HG02588 (cell line): ENCODE data around the gene OMP.
"Not testable (repeated sequence)": the region's sequence is repeated elsewhere in the genome, so short reads cannot be mapped to it uniquely, and the experiment has no call there.

Experiments used
- ATAC-seq: cut with Tn5 transposase; IDR thresholded peaks from one replicate; pipeline ENCODE4 v1.9.1; 2021; ENCODE audit warnings: mild to moderate bottlenecking, moderate library complexity; ENCODE audit not compliant: unreplicated experiment

OMP gene, protein sequence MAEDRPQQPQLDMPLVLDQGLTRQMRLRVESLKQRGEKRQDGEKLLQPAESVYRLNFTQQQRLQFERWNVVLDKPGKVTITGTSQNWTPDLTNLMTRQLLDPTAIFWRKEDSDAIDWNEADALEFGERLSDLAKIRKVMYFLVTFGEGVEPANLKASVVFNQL

DNA sequence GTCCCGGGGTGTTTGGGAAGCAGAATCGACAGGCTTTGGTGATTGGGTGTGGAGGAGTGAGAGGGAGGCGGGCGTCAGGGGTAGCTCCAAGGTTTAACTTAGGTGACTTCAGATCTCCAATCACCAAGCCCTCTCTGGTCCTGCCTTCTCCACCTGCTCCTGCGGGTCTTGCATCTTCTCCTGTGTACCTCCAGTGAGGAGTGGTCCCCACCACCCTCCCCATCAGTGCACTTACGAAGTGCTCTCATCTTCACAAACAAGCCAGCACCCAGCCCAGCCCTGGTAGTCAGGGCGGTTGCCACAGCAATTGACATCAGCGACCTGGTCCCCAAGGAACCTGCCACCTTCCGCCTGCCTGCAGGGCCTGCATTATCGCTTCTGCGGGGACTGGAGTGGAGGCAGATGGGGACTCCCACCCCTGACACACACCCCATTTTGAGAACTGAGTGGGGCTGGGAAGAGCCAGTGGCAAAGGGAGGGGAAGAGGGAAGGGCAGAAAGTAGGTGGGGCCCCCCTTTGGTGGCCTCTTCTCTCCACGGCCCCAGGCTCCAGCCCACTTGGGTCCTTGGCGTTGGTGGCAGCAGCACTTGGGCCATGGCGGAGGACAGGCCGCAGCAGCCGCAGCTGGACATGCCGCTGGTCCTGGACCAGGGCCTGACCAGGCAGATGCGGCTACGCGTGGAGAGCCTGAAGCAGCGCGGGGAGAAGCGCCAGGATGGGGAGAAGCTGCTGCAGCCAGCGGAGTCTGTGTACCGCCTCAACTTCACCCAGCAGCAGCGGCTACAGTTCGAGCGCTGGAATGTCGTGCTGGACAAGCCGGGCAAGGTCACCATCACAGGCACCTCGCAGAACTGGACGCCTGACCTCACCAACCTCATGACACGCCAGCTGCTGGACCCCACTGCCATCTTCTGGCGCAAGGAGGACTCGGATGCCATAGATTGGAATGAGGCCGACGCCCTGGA, at the start of gene OMP:
OMP (plus strand) TSS at position 595 of the 965 bp plus-strand sequence; CDS start at position 595, 0 bp downstream.
- ATAC-seq = no peak

DNA sequence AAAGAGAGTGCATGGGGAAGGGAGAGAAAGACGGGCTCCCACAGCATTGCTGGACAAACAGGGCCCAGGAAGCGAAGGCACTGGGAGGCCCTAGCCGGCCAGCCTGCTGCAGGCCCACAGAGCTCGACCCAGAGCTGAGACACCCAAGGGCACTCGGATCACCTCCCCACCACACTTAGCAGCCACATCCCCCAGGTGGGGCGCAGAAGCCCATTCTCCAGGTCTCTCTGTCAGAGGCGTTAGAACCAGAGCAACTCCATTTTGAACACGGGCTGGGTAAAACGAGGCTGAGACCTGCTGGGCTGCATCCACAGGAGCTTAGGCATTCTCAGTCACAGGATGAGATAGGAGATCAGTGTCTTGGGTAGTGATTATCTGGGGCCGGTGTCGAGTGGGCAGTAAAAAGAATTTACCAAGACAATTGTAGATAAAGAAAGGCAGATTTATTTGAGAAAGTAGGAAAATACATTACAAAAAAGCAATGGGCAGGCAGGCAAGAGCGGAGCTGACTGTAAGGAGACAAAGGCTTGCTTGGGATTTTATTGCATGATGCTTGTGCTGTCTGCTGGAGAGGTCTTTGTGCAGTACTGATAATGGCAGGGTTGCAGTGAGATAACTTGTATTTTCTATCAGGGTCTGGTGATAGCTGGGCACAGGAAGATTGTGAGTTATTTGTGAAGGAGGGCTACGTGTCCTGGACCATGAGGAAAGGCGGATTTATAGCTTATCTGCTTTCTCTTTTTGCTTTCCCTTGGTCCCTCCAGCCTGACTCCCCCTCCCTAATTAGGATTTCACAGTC, 49.2 kb upstream of the OMP start:
- ATAC-seq = no peak

DNA sequence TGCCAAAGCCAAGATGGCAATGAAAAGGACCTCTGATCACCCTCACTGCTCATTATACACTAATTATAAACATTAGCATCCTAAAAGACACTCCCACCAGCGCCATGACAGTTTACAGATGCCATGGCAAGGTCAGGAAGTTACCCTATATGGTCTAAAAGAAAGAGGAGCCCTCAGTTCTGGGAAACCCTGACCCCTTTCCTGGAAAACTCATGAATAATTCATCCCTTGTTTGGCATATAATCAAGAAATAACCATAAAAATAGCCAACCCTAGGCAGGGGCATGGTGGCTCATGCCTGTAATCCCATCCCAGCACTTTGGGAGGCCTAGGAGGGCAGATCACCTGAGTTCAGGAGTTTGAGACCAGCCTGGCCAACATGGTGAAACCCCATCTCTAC, 48.6 kb upstream of the OMP start:
- ATAC-seq = no peak

DNA sequence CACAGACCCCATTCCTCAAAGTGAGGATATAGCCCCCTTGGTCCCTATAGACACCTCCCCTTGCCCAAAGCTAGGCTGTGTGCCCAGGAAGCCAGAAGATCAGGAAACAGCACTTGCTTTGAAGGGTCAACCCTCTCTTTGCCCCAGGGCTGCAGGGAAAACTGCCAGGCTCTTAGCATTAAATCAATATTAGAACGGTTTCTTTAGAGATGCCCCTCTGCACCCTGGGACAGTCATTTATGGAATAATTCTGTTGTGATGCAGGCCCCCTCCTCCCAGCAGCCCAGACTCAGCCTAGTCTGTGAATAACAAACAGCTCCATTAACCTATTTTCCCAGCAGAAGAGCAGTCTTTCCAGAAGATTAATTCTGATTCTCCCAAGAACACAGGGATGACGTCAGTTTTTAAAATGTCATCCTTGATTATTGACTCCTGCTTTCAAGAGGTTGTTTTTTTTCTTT, 47.5 kb upstream of the OMP start:
- ATAC-seq = no peak

DNA sequence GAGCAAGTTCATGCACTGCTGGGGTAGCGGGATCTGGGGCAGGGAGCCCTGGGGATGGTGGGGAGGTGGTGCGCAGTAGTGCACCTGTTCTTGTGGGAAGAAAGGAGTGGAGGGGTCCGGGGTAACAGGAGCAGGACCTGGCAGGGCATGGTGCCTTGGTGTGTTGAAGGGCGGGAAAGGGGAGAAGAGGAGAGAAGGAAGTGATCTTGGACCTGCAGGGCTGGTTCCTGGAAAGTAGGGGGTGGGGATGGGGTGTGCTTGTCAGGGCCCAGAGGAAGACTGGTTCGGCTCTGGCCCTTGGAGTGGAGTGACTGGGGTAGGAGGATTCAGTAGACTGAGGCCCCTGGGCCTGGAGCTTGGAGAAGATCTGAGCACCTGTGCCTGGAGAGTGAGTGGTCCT, 46.7 kb upstream of the OMP start:
- ATAC-seq = no peak

DNA sequence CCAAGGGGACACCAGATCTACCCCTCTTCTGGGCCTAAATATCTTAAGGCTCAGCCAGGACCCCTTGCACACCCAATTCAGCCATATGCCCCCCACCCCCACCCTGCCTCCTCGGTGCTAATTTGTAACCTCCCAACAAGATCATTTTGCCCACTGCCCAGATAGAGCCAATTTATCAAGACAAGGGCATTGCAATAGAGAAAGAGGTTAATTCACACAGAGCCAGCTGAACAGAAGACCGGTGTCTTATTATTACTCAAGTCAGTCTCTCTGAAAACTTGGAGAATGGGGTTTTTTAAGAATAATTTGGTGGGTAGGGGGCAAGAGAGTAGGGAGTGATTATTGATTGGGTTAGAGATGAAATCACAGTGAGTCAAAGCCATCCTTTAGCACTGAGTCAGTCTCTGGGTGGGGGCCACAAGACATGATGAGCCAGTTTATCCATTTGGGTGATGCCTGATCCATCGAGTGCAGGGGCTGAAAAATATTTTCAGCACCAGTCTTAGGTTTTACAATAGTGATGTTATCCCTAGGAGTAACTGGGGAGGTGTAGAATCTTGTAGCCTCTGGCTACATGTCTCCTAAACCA, 45.7 kb upstream of the OMP start:
- ATAC-seq = no peak

DNA sequence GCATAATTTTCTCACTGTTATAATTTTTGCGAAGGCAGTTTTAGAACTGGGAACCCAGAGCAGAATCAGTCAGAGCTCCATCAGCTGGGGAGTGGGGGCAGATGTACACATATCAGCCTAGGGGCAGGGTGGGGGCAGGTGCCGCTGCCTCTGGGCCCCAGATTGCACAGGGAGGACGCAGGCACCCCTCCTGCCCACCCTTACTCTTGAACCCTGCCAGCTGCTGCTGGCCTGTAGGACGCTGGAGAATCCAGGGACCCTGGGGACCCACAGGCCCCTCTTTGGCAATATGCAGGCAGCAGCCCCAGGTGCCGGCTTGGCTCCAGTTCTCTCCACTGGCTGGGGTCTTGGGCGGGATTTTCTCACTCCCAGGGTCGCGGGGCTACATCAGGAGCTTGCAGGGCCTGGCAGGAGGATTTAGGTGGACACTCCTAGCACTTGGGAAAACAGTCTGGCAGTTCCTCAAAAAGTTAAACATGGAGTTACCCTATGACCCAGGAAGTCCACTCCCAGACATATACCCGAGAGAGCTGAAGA, 44.6 kb upstream of the OMP start:
- ATAC-seq = no peak

DNA sequence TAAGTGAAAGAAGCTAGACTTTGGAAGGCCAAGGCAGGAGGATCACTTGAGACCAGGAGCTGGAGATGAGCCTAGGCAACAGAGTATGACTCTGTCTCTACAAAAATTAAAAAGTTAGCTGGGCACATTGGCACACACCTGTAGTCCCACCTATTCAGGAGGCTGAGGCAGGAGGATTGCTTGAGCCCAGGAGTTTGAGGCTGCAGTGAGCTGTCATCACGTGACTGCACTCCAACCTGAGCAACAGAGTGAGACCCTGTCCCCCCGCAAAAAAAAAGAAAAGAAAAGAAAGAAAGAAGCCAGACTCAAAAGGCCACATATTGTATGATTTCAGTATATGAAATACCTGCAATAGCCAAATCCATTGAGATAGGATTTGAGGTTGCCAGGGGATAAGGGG, 43.7 kb upstream of the OMP start:
- ATAC-seq = no peak

DNA sequence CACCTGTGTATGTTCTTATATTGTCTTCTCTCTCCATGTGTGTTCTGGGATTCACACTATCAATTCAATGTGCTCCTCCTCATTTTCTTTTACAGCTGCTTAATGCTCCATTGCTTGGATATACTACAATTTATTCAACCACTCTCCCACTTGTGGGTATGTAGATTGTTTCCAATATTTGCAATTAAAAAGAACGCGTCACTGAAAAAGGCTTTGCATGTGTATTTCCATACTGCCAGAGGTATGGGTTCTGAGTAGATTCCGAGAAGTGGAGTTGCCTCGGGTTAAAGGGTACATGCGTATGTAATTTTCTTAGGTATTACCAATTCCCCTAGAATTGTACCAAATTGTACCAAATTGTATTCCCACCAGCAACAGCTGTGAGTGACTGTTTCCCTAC, 42.8 kb upstream of the OMP start:
- ATAC-seq = no peak

DNA sequence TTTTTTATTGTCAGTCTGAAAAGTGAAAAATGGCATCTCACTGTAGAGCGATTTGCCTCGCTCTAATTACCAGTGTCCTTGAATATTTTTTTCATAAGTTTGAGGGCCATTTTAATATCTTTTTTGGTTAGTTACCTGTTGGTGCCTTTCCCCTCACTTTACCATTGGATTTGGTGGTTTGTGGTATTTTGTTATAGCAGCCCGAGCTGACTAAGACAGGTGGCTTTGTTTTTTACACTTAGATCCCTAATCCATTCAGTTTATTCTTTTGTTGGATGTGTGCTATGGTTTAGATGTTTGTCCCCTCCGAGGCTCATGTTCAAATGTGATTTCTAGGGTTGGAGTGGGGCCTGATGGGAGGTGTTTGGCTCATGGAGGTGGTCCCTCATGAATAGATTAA, 42.4 kb upstream of the OMP start:
- no peak for ATAC-seq

DNA sequence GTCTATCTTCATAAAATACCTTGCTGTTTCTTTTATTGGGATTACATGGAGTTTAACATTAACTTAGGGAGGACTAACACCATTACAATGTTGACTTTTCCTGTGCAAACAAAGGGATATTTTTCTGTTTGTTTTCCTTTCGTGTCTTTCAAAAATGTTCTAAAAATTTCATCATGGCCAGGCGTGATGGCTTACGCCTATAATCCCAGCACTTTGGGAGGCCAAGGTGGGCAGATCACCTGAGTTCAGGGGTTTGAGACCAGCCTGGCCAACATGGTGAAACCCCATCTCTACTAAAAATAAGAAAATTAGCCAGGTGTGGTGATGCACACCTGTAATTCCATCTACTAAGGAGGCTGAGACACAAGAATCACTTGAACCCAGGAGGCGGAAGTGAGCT, 41.4 kb upstream of the OMP start:
- not testable (repeated sequence) for ATAC-seq

DNA sequence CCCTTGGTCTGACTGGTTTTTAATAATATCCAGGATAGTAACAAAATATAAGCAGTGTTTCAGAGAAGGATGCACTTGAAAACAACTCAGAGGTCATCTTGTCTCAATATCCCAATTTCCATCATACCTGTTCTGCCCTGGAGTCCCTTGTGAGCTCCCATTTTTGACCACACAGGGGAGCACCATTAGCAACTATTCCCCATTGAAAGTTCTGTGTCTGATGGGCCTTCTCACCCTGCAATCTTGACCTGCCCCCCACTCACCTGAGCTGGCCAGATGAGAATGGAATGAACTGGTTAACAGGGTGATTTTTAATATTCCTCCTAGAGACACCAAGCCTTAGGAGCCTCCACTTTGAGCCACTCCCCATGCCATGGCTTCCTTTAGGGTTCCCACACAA, 39.7 kb upstream of the OMP start:
- ATAC-seq = no peak

DNA sequence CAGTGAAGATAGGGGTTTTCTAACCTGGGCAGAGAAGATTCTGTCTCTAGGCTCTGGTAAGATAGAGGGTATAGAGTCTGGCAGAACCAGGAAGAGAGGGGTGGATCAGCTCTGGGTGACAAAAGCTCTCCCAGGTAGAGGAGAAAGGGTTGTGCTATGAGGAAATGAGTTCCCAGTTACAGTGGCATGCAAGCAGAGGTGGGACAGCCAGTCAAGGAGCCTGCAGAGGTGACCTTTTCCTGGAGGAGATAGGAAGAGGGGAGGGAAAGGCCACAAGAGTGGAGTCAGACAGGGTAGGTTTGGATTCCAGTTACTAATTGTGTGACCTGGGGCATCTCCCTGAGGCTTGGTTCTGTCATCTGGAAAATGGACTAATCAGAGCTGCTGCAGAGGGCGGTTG, 39.2 kb upstream of the OMP start:
- no peak for ATAC-seq

DNA sequence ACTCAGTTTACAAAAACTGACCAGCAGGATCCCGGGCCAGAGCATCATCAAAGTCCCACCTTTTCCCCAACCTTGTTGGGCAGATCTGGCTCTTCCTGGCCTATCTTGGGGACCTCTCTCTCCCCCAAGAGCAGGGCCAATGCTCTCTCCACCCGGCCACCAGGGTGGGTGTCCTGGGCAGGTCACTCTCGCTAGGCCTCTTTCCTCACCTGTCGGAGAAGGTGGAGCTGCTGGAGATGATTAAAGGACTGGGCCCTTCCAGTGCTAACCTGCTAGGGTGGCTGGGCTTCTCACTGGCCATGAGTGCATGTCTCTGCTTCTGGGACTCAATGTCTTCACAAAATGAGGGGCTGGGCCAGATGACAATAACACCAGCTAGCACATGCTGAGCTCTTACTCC, 38.8 kb upstream of the OMP start:
- no peak for ATAC-seq

DNA sequence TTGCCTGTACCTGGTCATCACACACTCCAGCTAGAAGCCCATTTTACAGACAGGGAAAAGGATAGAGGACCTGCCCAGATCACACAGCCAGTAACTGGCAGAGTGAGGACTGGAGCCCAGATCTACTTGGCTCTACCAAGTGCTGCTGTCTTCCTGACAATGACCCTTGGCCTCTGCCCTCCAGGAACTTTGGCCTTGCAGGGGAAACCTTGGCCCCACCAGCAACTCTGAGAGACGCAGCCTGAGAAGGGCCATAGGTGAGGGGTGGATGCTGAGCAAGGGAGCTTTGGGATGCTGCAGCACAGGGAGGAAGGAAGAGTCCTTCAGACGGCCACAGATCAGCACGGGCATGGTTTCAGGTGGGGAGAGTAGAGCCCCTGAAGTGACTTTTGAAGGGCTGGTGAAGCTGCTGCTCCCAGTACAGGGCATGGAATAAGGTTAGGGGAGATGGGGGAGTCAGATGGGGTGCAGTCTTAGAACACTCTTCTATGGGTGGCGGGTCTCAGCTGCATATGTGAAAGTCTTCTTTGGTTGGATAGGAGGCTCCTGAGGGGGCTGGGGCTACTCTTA, 37.9 kb upstream of the OMP start:
- ATAC-seq = no peak

DNA sequence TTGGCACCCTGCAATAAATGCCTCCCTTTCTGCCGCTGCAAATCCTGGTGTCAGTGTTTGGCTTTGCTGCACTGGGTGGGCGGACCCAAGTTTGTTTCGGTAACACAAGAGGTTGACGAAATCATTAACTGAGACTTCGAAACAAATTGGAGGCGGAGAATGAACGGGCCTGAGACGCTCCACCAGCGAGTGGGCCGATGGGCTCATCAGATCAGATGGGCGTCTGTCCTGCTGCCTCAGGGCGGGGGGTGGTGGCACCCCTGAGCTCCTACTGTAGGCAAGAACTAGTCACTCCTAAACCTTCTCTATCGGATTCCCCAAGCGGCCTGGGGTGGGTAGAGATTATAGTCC, 36.8 kb upstream of the OMP start:
- ATAC-seq = no peak

DNA sequence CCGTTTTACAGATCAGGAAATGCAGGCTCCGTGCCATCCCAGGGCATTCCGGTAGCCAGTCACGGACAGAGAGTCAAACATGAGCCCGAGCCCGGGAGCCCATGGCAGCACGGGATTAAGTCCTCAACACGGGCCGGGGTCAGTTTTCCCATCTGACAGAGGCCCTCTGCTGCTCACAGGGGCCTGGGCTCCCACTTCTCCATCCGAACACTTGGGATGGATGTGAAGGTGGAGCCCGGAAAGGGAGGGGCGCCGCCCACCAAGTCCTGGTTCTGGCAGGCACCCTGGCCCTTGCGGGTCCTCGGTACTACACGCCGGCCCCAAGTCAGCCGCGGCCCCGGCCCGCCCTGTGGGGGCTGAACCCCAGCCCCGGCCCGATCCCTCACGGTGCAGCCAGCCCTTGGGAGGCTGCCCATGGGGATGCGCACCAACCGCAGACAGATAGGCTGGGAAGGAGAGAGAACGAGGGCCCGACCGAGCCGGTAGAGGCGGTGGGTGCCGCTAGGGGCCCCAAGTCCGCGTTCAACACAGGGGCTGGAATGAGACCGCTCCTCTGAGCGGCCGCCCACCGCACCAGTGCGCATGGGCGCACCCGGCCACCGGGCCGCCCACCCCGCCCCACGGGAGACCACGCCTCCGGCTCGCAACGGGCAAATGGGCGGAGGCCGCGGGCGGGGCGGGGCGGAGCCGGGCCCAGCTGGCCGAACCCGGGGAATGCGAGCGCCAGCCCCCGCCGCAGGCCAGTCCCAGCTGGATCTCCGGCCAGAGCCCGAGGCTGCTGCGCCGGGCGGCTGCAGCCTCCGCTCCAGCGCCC, 36.2 kb upstream of the OMP start, which contains the start of gene CAPN5:
CAPN5 (plus strand) TSS at position 743 of the 814 bp plus-strand sequence. CDS start 17,916 bp downstream, outside the sequence.
- peak; percentile 93 for ATAC-seq

DNA sequence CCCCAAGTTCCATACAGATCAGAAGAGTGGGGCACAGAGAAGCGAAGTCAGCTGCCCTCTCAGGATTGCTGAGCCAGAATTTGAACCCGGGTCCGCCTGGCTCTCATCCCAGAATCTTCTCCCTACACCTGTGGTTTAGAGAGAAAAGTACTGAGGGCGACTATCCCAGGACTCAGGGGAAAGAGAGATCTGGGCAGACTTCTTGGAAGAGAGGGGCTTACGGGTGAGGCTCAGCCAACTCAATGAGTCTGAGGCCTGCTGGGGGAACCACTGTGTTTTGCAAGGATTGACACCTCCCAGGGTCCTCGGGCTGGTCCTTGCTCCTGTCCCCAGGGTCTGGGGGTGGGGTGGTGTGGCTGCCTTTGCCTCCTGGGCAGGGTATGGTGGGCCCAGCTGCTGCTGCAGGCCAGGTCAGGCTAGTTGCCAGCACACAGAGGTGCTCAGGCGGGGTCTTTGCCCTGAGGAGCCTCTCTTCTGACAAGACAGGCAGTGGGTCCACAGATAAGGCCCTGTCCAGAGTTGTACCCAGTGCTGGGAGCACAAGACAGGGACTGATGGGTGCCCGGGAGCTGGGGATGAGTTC, 34.7 kb upstream of the OMP start:
- ATAC-seq = no peak
